Left cardiac atrium (tissue), 4 donors: ENCODE measurements around the gene PLXNA2. TPM values are rescaled to one million over a fixed set of nuclear protein-coding genes. Genes with fewer than 3 reads are reported as not detected.
A peak's percentile ranks its signal among the peaks of the same experiment; 100 is the strongest.

Experiments used
- ATAC-seq, 2 donors: fragments of 200-7000 bp; cut with Tn5 transposase; one replicate each; pipeline ENCODE4 v1.9.1; 2020; ENCODE audit warnings: mild to moderate bottlenecking in 2 of 2, moderate library complexity in 2 of 2
- DNase-seq: peaks from one replicate; pipeline ENCODE4 v3.0.0-alpha.2; 2020
- intact Hi-C, 2 donors: fragments of 100-400 bp; cut with DNase I; formaldehyde crosslinking; loops; one replicate each; pipeline versions ENCODE4 v1.14.1 to v1.15.1; 2022 to 2023
- total RNA-seq, 2 donors: library from RNA; stranded (reverse); fragmentation: NEBNext Ultra II Directional; extraction: Animal tissue kit (Norgen Biotek cat#: 25700); gene quantifications; one replicate each; pipeline ENCODE4 v1.2.1, GENCODE V29; 2021
- donor health status: DM: no; HTN: yes; CAD: no.
- donor health status: DM: no; HTN: yes; CAD: no; lungs with severe emphysema.
- donor health status: DM: yes; HTN: yes; CAD: no.
- donor health status: Dilated cardiomyopathy.

Gene PLXNA2
- total RNA-seq, 2 donors from 2014 or later: 13.3 to 43.4 TPM

DNA sequence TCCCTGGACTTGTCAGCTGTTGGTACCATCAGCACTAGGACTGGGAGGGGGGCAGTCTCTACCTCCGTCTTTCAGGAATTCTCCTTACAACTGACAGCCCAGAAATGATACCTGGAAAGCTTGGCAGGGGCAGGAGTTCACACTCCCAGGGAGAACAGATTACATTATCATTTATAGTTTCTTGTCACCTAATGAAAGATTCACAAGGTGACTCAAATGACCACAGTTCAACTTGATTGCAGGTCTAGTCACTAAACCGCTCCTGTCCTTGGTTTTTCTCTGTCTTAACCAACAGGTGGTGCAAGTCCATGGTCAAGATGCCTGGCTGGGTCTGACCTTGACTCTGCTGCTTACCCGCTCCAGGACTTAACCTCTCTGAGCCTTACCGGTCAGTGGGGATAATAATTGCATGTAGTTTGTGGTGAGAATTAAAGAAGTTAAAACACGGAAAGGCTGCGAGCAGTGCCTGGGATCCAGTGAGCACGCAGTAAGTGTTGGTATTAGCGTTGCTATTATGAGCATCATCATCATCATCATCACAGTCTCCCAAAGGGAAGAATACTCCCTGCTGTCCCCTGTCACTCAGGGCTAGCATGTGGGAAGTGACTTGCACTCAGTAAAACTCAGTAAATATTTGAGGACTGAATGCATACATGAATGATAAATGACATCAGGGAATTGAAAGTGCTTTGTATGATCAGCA, 207.9 kb downstream of the PLXNA2 start:
- DNase-seq: no peak
- no peak for ATAC-seq
- intact Hi-C loops: loop anchor here in 1 of 2 donors (10.0 kb wide), 1 partner anchor 59 kb away; no protein-coding TSS in a partner anchor

DNA sequence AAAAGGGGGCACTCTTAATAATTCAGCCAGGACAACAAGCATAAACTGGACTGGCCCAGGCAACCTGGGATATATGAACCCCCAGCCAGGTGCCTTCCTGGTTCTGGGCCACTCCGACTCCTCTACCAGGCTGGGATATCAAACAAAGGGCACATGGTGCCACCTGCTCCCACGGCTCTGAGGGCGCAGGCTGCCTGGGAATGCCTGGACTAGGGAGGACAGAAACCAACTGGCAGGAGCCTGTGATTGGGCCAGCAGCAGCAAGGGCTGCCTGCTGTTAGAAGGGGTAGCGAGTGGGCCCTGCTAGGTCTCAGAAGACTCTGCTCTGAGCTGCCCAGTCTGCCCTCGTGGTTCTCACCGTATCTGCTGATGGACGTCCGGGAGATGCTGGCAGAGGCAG, 210.0 kb downstream of the PLXNA2 start:
- intact Hi-C loops: loop anchor here in 1 of 2 donors (10.0 kb wide), 1 partner anchor 61 kb away; no protein-coding TSS in a partner anchor
- ATAC-seq (no peak), DNase-seq (no peak)

DNA sequence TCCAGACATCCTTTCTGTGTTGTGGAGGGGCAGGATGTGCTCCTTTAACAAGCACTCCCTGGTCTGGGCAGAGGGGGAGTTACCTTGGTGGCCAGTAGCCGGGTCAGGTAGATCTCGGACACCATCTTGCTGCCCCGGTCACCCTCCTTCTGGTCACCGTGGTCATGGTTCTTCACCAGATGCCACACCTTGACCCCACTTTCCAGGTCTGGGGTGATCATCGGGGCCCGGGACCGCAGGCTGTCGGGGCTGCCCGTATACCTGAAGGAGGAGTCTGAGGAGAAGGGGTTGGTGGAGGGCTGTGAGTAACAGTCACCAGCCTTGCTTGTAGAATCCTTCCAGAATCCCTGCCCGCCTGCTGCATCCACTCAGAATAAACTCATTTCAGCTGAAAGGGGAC, 210.9 kb downstream of the PLXNA2 start:
- DNase-seq (no peak), ATAC-seq (no peak)
- intact Hi-C loops: loop anchor here in 1 of 2 donors (10.0 kb wide), 1 partner anchor 62 kb away; no protein-coding TSS in a partner anchor

DNA sequence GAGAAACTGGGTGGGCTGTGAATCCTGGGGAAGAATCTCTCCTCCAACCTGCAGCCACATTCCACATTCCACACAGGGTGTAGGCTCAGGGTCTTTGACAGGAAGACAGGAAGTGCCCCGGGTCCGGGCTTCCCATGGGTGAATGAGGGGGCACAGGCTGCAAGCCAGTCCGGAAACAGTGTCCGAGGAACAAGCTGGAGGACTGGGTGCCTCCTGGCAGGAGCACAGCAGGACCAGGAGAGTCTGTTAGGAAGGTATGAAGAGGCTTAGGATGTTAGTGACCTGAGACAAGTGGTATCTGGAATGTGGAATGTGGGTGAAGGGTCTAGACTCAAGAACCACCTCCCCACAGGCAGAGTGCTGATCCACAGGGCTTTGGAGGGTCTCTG, 212.3 kb downstream of the PLXNA2 start:
- ATAC-seq: no peak
- intact Hi-C loops: loop anchor here in 1 of 2 donors (10.0 kb wide), 1 partner anchor 63 kb away; no protein-coding TSS in a partner anchor
- DNase-seq: no peak

GRCh38 chr1:208031316-208031931, 212.8 kb downstream of the PLXNA2 start:
- ATAC-seq (no peak), DNase-seq (no peak)
- intact Hi-C loops: loop anchor here in 1 of 2 donors (10.0 kb wide), 1 partner anchor 63 kb away; no protein-coding TSS in a partner anchor

GRCh38 chr1:208030288-208031091, 213.7 kb downstream of the PLXNA2 start:
- intact Hi-C loops: loop anchor here in 1 of 2 donors (10.0 kb wide), 1 partner anchor 64 kb away; no protein-coding TSS in a partner anchor
- ATAC-seq: peak; percentile 80 to 84
- no peak for DNase-seq

- intact Hi-C loops: loop anchor here in 1 of 2 donors (10.0 kb wide), 1 partner anchor 65 kb away; no protein-coding TSS in a partner anchor
- DNase-seq (peak; percentile 38), ATAC-seq (peak; percentile 74 to 78)
Observed at GRCh38 chr1:208029381-208030287, 214.6 kb downstream of the PLXNA2 start.

GRCh38 chr1:208028526-208028925, 215.7 kb downstream of the PLXNA2 start:
- intact Hi-C loops: no loop called here
- ATAC-seq (no peak), DNase-seq (no peak)

GRCh38 chr1:208027861-208028260, 216.3 kb downstream of the PLXNA2 start:
- no peak for DNase-seq
- intact Hi-C loops: no loop called here
- no peak for ATAC-seq

GRCh38 chr1:208026880-208027438, 217.2 kb downstream of the PLXNA2 start:
- intact Hi-C loops: no loop called here
- no peak for ATAC-seq

GRCh38 chr1:208025031-208025430, 219.2 kb downstream of the PLXNA2 start:
- ATAC-seq (peak in 1 of 2 donors; percentile 53), DNase-seq (no peak)
- intact Hi-C loops: no loop called here

More at GRCh38 chr1:208026880-208027438, 217.2 kb downstream of the PLXNA2 start:
- no peak for DNase-seq

DNA sequence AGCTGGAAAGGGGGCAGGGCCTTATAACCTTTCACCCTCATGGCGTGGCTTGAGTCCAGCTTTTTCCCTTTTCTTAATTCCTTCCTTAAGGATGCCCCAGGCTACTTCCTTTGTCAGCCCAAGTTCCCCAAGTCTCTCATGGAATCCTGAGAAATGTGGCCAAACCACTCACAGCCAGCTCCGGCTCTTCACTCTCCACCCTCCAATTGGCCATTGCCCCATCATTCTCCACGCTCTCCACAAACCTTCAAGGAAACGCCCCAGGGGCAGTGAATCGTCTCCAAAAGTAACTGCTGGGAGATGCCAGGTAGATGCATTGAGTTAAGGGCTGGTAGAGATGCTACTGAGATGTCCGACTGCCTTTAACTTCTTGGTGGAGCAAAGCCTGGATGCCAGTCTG, 219.8 kb downstream of the PLXNA2 start:
- ATAC-seq (no peak), DNase-seq (no peak)
- intact Hi-C loops: loop anchor here (5.0 kb wide), 3 partner anchors 68 to 223 kb away; partner anchors contain the start of gene PLXNA2 (in 1 of the 2)

- DNase-seq: no peak
- ATAC-seq: no peak
- intact Hi-C loops: no loop called here
Observed at GRCh38 chr1:208019257-208019656, 224.9 kb downstream of the PLXNA2 start.

- DNase-seq: no peak
- intact Hi-C loops: no loop called here
- ATAC-seq: peak in 1 of 2 donors; percentile 22
Observed at GRCh38 chr1:208015255-208015654, 228.9 kb downstream of the PLXNA2 start.

- ATAC-seq (no peak), DNase-seq (no peak)
- intact Hi-C loops: no loop called here
Observed at GRCh38 chr1:208013210-208013609, 231.0 kb downstream of the PLXNA2 start.

DNA sequence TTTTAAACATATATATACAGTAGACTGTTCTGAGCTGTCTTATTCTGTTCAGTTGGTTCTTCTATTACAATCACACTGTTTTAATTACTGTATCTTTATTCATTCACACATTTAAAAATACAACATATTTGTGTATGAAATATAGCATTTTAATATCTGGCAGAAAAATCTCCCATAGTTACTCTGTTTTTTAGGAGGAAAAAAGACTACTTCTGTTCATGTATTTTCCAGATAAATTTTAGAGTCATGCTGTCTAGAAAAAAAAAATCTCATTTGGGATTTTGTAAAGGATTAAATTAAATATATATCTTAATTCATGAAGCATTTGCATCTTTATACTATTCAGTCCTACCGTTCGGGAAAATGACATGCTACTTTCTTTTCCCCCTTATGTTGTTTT, 231.5 kb downstream of the PLXNA2 start:
- ATAC-seq (no peak), DNase-seq (no peak)
- intact Hi-C loops: no loop called here

- intact Hi-C loops: no loop called here
- no peak for ATAC-seq
- no peak for DNase-seq
Observed at GRCh38 chr1:208010487-208011071, 233.6 kb downstream of the PLXNA2 start.
